GM18517 (cell line): Measurements from ENCODE around the gene KCTD7.
"Not testable (repeated sequence)": the region's sequence is repeated elsewhere in the genome, so short reads cannot be mapped to it uniquely, and the experiment has no call there.

Experiments
- ATAC-seq: cut with Tn5 transposase; IDR thresholded peaks from one replicate; pipeline ENCODE4 v1.9.1; 2021; ENCODE audit warnings: mild to moderate bottlenecking, moderate library complexity; ENCODE audit not compliant: unreplicated experiment

Gene KCTD7

GRCh38 chr7:66681491-66682349 lies 53.0 kb downstream of the KCTD7 start:
- peak; percentile 91 for ATAC-seq

GRCh38 chr7:66682350-66683093 lies 53.8 kb downstream of the KCTD7 start:
- ATAC-seq: peak; percentile 24

- not testable (repeated sequence) for ATAC-seq
Observed at GRCh38 chr7:66683094-66683769, 54.6 kb downstream of the KCTD7 start.

GRCh38 chr7:66683770-66684123 lies 55.1 kb downstream of the KCTD7 start:
- ATAC-seq: no peak

GRCh38 chr7:66685663-66686062 lies 57.0 kb downstream of the KCTD7 start:
- ATAC-seq: not testable (repeated sequence)

- no peak for ATAC-seq
Observed at GRCh38 chr7:66687186-66687585, 58.5 kb downstream of the KCTD7 start.

DNA sequence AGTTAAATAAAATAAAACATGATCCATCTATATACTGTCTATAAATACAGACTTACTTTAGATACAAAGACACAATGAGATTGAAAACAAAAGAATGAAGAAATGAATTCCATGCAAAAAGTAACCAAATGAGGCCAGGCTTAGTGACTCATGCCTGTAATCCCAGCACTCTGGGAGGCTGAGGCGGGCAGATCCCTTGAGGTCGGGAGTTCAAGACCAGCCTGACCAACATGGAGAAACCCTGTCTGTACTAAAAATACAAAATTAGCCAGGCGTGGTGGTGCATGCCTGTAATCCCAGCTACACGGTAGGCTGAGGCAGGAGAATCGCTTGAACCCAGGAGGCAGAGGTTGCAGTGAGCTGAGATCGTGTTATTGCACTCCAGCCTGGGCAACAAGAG lies 59.0 kb downstream of the KCTD7 start:
- ATAC-seq: not testable (repeated sequence)

DNA sequence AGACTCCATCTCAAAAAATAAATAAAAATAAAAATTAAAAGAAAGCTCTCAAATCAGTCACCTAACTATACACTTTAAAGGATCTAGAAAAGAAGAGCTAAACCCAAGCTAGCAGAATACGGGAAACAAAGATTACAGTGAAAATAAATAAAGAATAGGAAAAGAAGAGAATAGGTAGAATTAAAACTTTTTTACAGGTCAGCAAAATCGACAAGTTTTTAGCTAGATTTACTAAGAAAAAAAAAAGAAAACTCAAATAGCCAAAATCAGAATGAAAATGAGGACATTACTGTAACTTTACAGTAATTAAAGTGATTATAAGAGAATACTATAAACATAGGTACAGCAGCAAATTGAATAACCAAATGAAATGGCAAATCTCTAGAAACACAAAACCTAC lies 60.4 kb downstream of the KCTD7 start:
- ATAC-seq: no peak

- no peak for ATAC-seq
Observed at GRCh38 chr7:66693331-66693730, 64.7 kb downstream of the KCTD7 start.
